NCI-H345 (cell line): Measurements from ENCODE around the gene DSCAML1.

ENCODE experiments used
- DNase-seq: peaks from one replicate; lab custom pipeline; 2025; lab: John Stamatoyannopoulos, UW

DSCAML1 gene

DNA sequence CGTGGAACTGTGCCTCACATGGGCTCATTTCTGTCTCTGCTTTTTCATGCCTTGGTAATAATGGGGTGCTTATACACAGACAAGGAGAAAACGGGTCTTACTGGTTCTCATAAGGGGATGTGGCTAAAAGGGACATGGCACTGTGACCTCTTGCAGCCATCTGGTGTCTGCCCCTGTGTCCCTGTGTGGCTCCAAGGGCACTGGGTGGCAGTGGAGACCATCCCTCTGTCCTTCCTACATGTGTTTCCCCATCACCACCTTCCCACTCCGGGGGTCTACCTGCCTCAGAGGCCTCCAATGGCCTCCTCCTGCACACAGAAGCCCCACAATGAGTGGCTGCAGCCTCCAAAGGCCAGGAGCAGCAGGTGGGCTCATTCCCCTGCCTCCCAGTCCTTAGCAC, 248.1 kb downstream of the DSCAML1 start:
- no peak for DNase-seq

- DNase-seq, result no peak
Observed at GRCh38 chr11:117547946-117548345, 249.1 kb downstream of the DSCAML1 start.

- DNase-seq, result peak; percentile 40
Observed at GRCh38 chr11:117547195-117547850, 249.7 kb downstream of the DSCAML1 start.

DNA sequence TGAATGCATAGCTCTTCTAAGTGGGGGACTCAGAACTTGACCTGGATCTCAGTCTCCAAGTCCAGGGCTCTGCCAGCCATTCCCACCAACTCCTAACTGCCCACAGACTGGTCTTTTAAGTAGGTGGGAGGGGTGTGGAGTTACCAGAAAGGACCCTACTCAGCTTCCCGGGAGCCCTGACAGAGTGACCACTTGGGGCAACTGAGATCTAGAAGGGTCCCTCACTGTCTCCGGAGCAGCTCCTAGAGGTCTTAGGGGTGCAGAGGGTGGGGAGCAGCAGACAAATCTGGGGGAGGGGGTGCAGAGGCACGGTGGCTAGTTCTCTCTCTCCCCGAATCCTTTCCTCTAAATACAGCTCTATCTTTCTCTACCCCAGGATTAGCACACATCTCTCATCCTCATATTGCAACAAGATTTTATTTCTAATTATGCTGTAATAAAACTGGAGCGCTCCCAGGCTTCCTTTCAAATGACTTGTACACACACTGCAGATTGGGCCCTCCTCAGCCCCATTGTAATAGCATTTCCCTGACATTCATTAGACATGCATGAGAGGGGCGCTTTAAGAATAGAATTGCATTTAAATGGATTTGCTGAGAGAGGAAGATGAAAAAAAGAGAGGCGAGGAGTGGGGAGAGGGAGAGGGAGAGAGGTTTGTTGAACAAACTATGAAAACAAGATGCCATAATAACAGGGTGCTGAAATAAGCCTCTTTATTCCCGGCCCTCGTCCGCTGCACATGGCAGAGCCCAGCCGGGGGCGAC, 250.4 kb downstream of the DSCAML1 start:
- DNase-seq, result peak; percentile 27

- DNase-seq, result no peak
Observed at GRCh38 chr11:117545706-117546105, 251.3 kb downstream of the DSCAML1 start.

GRCh38 chr11:117544130-117544800, 252.8 kb downstream of the DSCAML1 start:
- no peak for DNase-seq

- DNase-seq, result no peak
Observed at GRCh38 chr11:117541211-117541610, 255.8 kb downstream of the DSCAML1 start.

DNA sequence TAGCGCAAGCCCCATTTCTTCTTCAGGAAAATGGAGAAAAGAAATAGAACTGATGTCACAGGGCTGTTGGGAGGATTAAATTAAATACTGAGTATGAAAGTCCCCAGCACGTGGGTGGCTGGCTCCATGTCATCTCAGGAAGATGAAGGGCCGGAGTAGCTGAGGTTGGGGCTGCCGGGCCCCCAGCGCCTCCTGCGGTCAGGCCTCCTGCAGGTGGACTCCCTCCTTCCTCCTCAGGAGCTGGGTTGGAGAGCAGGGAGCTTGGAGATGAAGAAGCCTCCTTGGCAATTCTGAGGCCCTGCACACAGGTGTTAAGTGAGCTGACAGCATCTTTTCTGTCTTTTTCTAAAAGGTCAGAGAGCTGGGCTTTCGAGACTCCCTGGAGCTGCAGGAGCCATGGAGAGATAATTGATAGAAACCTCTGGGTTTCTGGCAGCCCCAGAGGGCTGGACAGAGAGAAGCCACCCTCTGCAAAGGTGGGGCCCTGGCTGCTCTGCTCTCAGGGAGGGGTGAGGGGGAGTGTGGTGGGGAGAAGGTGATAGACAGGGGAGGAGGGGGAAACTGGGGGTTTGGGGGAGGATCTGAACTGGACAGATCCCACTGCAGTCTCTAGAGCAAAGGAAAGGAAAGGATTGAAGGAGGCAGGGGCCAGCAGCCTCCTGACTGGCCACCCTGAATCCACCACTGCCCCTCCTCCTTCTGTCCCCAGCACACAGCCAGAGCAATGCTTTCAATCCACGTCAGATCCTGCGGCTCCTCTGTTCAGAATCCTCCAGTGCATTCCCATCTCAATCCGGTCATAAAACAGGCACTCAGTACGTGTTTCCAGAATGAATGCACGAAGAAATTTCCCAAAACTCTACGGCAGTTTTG, 258.5 kb downstream of the DSCAML1 start:
- no peak for DNase-seq

DNA sequence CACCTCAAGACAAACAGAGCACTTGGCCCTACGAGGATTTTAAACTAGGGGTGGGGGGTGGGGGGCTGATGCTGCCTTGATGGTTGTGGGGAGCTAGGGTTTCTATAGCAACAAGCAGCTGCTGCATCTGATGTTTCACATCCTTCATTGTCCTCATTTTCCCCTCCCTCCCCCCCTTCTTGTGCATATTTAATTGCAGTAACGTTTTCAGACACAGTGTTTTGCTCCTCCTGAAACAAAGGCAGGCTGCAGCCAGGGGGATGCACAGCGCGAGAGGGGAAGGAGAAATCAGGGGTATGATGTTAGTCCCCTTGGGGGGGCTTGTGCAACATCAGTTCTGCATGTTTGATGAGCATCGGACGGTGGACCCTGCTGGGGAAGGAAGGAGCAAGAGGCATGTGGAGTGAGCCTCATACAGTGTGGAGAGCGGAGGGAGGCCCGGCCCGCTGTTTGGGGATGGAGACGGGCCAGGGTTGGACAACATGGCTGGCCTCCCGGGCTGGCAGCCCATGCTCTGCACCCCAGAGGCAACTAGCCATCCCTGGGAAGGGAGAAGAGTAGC, 261.1 kb downstream of the DSCAML1 start:
- peak; percentile 33 for DNase-seq

DNA sequence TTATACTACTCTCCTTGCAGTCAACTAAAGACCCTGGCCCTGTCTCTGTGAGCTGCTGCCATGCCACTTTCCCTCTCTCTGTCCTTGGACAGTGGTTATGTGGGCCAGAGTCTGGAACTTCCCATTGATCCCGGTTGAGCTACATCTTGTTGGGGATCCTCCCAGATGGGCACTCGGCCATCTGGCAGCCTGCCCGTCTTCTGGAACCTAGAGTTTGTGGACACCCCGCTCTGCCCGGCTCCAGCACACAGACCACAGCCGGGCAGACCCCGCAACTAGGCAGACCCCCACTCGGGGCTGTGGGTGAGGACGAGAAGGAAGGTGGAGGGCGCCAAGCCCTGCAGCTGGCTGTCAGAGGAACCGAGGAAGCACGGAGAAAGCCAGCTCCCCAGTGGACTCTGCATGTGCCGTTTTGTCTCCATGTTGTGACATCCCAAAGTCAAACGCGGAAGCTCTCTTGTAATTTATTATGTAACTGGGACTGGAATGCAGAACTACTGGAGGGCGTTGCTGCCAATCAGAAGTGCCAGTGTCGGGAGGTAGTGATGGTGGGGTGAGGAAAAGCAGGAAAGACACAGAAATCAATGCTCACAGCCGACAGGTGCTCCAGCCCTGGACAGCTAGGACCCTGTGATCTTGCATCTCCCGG, 261.7 kb downstream of the DSCAML1 start:
- peak; percentile 55 for DNase-seq

DNA sequence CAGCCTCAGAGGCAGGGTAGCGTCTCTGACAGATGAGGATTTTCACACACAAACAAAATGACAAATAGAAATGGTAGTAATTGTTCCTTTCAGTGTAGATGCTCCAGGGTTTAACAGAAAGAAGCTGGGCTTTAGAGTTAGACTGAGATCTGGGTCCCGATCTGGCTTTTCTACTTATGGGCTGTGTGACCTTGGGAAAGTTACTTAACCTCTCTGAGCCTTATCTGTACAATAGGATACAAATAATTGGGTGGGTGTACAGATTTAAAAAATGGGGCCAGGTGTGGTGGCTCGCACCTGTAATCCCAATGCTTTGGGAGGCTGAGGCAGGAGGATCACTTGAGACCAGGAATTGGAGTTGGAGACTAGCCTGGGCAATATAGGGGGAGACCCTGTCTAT, 264.4 kb downstream of the DSCAML1 start:
- no peak for DNase-seq

DNA sequence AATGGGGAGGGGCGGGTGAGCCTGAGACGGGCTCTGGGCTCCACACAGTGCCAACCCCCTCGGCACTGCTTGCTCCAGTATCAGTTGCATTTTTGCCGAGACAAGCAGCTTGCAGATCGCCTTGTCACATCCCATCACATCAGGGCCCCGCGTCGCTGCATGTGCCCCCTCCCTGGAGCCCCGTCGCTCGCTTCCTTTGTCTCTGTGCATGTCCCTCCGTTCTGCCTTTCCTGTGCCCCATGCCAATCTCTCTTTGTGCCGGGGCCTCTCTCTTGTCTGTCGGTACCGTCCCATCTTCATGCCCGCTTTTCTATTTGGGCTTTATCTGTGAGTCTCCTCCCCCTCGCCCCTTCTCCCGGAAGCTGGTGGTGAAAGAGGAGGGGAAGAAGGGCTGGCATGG, 267.2 kb downstream of the DSCAML1 start:
- no peak for DNase-seq

DNA sequence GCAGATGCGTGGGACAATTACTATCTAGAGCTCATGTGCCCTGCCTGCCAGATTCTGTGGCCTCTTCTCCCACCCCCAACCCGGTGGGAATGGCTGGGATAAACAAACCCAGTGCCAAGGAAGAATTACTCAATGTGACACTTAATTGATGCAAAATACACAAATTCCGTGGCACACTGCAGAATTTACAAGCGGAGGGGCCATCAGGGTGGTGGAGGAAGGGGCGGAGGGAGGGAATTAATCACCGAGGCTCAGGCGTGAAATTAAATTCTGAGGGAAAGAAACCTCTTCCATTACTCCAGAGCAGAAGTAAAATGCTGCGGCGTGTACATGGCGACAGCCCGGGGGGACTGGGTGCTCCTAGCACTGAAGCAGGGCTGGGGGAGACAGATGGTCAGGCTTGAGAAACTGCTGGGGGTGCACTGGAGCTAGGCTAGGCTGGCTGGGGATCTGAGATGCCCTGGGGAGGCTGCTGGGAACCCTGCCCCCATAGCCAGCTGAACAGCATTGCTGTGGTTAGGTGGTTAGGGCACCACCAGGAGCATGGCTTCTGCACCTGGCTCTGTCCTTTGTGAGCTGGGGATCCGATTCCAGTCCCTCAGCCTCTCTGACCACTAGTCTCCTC, 268.8 kb downstream of the DSCAML1 start:
- DNase-seq, result no peak

GRCh38 chr11:117527271-117527670, 269.7 kb downstream of the DSCAML1 start:
- no peak for DNase-seq

- no peak for DNase-seq
Observed at GRCh38 chr11:117525866-117526542, 271.0 kb downstream of the DSCAML1 start.

GRCh38 chr11:117524468-117525183, 272.4 kb downstream of the DSCAML1 start:
- no peak for DNase-seq

DNA sequence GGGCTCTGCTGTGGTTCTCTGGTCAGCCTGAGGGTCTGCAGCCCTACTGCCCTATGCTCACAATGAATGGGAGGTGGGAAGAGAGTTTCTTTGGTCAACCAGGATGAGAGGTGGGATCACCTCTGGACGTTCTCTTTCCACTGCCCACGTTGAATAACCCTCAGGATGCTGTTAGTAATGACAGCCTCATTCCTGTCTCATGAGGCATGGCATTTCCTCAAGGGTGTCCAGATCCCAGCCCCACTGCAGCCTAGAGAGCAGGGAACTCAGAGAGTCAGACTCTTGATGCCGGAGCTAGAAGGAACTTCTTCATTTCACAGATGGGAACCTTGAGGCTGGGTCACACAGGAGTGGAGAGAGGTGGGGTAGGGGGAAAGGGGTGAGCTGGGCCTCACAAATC, 273.3 kb downstream of the DSCAML1 start:
- no peak for DNase-seq

GRCh38 chr11:117521974-117522373, 275.0 kb downstream of the DSCAML1 start:
- DNase-seq, result no peak

GRCh38 chr11:117520966-117521365, 276.1 kb downstream of the DSCAML1 start:
- no peak for DNase-seq

- no peak for DNase-seq
Observed at GRCh38 chr11:117520201-117520600, 276.8 kb downstream of the DSCAML1 start.
